Stimulated activated CD4-positive, alpha-beta T cell treated with anti-CD3 and anti-CD28 coated beads, Interleukin-1b, Interleukin-23, amount 100 ng/mL, for 48 hours (primary cell): ENCODE data around the gene PRKAR1B.

Source experiments
- DNase-seq: peaks from one replicate; pipeline ENCODE4 v3.0.0-alpha.2; 2020

PRKAR1B gene

GRCh38 chr7:516606-517456 is 210.2 kb downstream of the PRKAR1B start:
- no peak for DNase-seq

GRCh38 chr7:516216-516605 is 210.9 kb downstream of the PRKAR1B start:
- DNase-seq: no peak

GRCh38 chr7:515628-516027 is 211.5 kb downstream of the PRKAR1B start:
- DNase-seq: no peak

- no peak for DNase-seq
Observed at GRCh38 chr7:514651-515598, 212.2 kb downstream of the PRKAR1B start.

GRCh38 chr7:514242-514641 is 212.8 kb downstream of the PRKAR1B start:
- DNase-seq: no peak

GRCh38 chr7:513521-514166 is 213.4 kb downstream of the PRKAR1B start:
- no peak for DNase-seq

GRCh38 chr7:512541-513311 is 214.4 kb downstream of the PRKAR1B start:
- DNase-seq: no peak

GRCh38 chr7:512146-512510 is 215.0 kb downstream of the PRKAR1B start:
- DNase-seq: no peak

GRCh38 chr7:511476-512145 is 215.5 kb downstream of the PRKAR1B start:
- no peak for DNase-seq

- DNase-seq: no peak
Observed at GRCh38 chr7:510782-511281, 216.2 kb downstream of the PRKAR1B start.

GRCh38 chr7:510131-510481 is 217.0 kb downstream of the PRKAR1B start:
- DNase-seq: no peak

GRCh38 chr7:509426-510130 is 217.5 kb downstream of the PRKAR1B start:
- DNase-seq: no peak

GRCh38 chr7:508461-509170 is 218.5 kb downstream of the PRKAR1B start:
- DNase-seq: no peak

- no peak for DNase-seq
Observed at GRCh38 chr7:507623-508300, 219.3 kb downstream of the PRKAR1B start.

GRCh38 chr7:506921-507622 is 220.0 kb downstream of the PRKAR1B start:
- DNase-seq: no peak

- no peak for DNase-seq
Observed at GRCh38 chr7:506391-506831, 220.7 kb downstream of the PRKAR1B start.

GRCh38 chr7:505171-505570 is 221.9 kb downstream of the PRKAR1B start:
- DNase-seq: no peak

- no peak for DNase-seq
Observed at GRCh38 chr7:504221-505111, 222.6 kb downstream of the PRKAR1B start.
